Measurements from ENCODE around the gene AKAP7.

DNA sequence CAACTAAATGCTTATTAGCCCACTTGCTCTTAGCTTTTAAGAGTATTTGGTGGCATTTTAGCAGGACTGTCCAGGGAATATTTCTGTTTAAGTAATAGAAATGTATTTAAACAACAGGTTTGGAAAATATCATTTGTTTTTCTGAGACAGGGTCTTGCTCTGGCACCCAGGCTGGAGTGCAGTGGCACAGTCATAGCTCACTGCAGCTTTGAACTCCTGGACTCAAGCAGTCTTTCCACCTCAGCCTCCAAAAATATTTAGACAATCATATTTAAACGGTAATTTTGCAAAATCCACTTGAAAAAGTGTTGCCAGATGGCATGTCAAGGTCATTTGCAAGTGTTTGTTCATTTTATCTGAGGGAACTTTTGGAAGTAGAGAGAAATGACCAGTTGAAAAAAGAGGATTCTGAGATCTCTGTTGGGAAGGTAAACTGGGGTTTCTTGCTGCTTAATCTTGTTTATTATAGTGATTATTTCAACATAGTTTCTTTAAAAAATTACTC lies 25.0 kb downstream of the AKAP7 start:
- no peak for TF ChIP-seq EZH2 (IDR thresholded peaks at IDR 0.05; ENCODE audit: borderline replicate concordance, low read length)
- TF ChIP-seq, protein P1, sequence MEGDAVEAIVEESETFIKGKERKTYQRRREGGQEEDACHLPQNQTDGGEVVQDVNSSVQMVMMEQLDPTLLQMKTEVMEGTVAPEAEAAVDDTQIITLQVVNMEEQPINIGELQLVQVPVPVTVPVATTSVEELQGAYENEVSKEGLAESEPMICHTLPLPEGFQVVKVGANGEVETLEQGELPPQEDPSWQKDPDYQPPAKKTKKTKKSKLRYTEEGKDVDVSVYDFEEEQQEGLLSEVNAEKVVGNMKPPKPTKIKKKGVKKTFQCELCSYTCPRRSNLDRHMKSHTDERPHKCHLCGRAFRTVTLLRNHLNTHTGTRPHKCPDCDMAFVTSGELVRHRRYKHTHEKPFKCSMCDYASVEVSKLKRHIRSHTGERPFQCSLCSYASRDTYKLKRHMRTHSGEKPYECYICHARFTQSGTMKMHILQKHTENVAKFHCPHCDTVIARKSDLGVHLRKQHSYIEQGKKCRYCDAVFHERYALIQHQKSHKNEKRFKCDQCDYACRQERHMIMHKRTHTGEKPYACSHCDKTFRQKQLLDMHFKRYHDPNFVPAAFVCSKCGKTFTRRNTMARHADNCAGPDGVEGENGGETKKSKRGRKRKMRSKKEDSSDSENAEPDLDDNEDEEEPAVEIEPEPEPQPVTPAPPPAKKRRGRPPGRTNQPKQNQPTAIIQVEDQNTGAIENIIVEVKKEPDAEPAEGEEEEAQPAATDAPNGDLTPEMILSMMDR (IDR thresholded peaks at IDR 0.05; ENCODE audit: low read length), result no peak

Data from OCI-LY1 (cell line).